ENCODE measurements around the gene GORASP2.

GRCh38 chr2:171013851-171014250, 84.8 kb downstream of the GORASP2 start:
- TF ChIP-seq POLR2A (IDR thresholded peaks at IDR 0.05), result no peak
- TF ChIP-seq CTCF (IDR thresholded peaks at IDR 0.05), result no peak
